ENCODE data around the gene GUSB. TPM values are rescaled to one million over a fixed set of nuclear protein-coding genes. Genes with fewer than 3 reads are reported as not detected.

GUSB gene
- total and polyA plus RNA-seq, 10 of the 15 experiments (the other 5 are each of a cell fraction or from before 2014, with no cell fraction given): 9.8 to 71.2 (median 45.4) TPM

Small RNA genes within 50 kb of the gene (small RNA-seq; reads per million reads assigned to genes)
- not detected for gene AC073261.1

Other genes starting within 250 kb of the GUSB start
- 8.6 and 9.1 TPM in 2 replicates for gene VKORC1L1, start 109.1 kb downstream of the GUSB start, total RNA-seq (2014; rRNA removed)
- gene VKORC1L1, start 109.1 kb downstream of the GUSB start, total RNA-seq (2014; rRNA removed; fragmentation: Illumina TruSeq; extraction: Trizol): 7.8 and 8.0 TPM in 2 replicates
- 15.0 and 16.1 TPM in 2 replicates for gene VKORC1L1, start 109.1 kb downstream of the GUSB start, total RNA-seq (2021)
- gene VKORC1L1, start 109.1 kb downstream of the GUSB start, polyA plus RNA-seq (2011; rRNA removed): 17.4 and 17.5 TPM in 2 replicates
- gene VKORC1L1, start 109.1 kb downstream of the GUSB start, polyA plus RNA-seq (2014; fragmentation: Illumina TruSeq; extraction: Trizol): 15.6 and 18.1 TPM in 2 replicates
- 1 to 10 TPM; 3.3 to 4.7 TPM for gene VKORC1L1, start 109.1 kb downstream of the GUSB start, polyA plus RNA-seq (2014; fragmentation: Nextera tagmentation; extraction: Ambion mirVana)
- gene VKORC1L1, start 109.1 kb downstream of the GUSB start, polyA plus RNA-seq (2014; rRNA removed): 10.9 and 15.2 TPM in 2 replicates
- gene VKORC1L1, start 109.1 kb downstream of the GUSB start, polyA plus RNA-seq (2016; fragmentation: Nextera tagmentation; extraction: Ambion mirVana): 10 to 100 TPM in 1 of 2 experiments, 1 to 10 TPM in 1; 9.8 to 18.8 TPM
- gene ASL, start 93.6 kb upstream of the GUSB start, total RNA-seq (2014; rRNA removed): 32.5 and 34.2 TPM in 2 replicates
- gene ASL, start 93.6 kb upstream of the GUSB start, total RNA-seq (2014; rRNA removed; fragmentation: Illumina TruSeq; extraction: Trizol): 15.5 and 16.0 TPM in 2 replicates
- gene ASL, start 93.6 kb upstream of the GUSB start, total RNA-seq (2021): 29.7 and 30.1 TPM in 2 replicates
- 14.8 and 36.7 TPM in 2 replicates for gene ASL, start 93.6 kb upstream of the GUSB start, polyA plus RNA-seq (2011; rRNA removed)
- 6.4 and 12.6 TPM in 2 replicates for gene ASL, start 93.6 kb upstream of the GUSB start, polyA plus RNA-seq (2014; fragmentation: Illumina TruSeq; extraction: Trizol)
- 1 to 10 TPM in 1 of 2 experiments, under 1 TPM in 1; 0.66 to 7.1 TPM for gene ASL, start 93.6 kb upstream of the GUSB start, polyA plus RNA-seq (2014; fragmentation: Nextera tagmentation; extraction: Ambion mirVana)
- 36.0 and 43.5 TPM in 2 replicates for gene ASL, start 93.6 kb upstream of the GUSB start, polyA plus RNA-seq (2014; rRNA removed)
- 10 to 100 TPM; 27.8 to 30.5 TPM for gene ASL, start 93.6 kb upstream of the GUSB start, polyA plus RNA-seq (2016; fragmentation: Nextera tagmentation; extraction: Ambion mirVana)
- gene CRCP, start 132.6 kb upstream of the GUSB start, total RNA-seq (2014; rRNA removed): 25.6 and 26.4 TPM in 2 replicates
- gene CRCP, start 132.6 kb upstream of the GUSB start, total RNA-seq (2014; rRNA removed; fragmentation: Illumina TruSeq; extraction: Trizol): 31.6 and 33.8 TPM in 2 replicates
- 23.6 and 25.0 TPM in 2 replicates for gene CRCP, start 132.6 kb upstream of the GUSB start, total RNA-seq (2021)
- 30.2 and 31.2 TPM in 2 replicates for gene CRCP, start 132.6 kb upstream of the GUSB start, polyA plus RNA-seq (2011; rRNA removed)
- 27.4 and 29.2 TPM in 2 replicates for gene CRCP, start 132.6 kb upstream of the GUSB start, polyA plus RNA-seq (2014; fragmentation: Illumina TruSeq; extraction: Trizol)
- 10 to 100 TPM; 12.4 to 20.1 TPM for gene CRCP, start 132.6 kb upstream of the GUSB start, polyA plus RNA-seq (2014; fragmentation: Nextera tagmentation; extraction: Ambion mirVana)
- 29.2 and 29.8 TPM in 2 replicates for gene CRCP, start 132.6 kb upstream of the GUSB start, polyA plus RNA-seq (2014; rRNA removed)
- gene CRCP, start 132.6 kb upstream of the GUSB start, polyA plus RNA-seq (2016; fragmentation: Nextera tagmentation; extraction: Ambion mirVana): 10 to 100 TPM; 29.0 to 29.6 TPM
- gene TPST1, start 223.1 kb upstream of the GUSB start, total RNA-seq (2014; rRNA removed): 7.8 and 8.9 TPM in 2 replicates
- 9.7 and 10.6 TPM in 2 replicates for gene TPST1, start 223.1 kb upstream of the GUSB start, total RNA-seq (2014; rRNA removed; fragmentation: Illumina TruSeq; extraction: Trizol)
- gene TPST1, start 223.1 kb upstream of the GUSB start, total RNA-seq (2021): 6.4 and 7.4 TPM in 2 replicates
- gene TPST1, start 223.1 kb upstream of the GUSB start, polyA plus RNA-seq (2011; rRNA removed): 7.7 and 10.4 TPM in 2 replicates
- gene TPST1, start 223.1 kb upstream of the GUSB start, polyA plus RNA-seq (2014; fragmentation: Illumina TruSeq; extraction: Trizol): 6.0 and 6.6 TPM in 2 replicates
- gene TPST1, start 223.1 kb upstream of the GUSB start, polyA plus RNA-seq (2014; fragmentation: Nextera tagmentation; extraction: Ambion mirVana): 1 to 10 TPM; 1.1 to 2.2 TPM
- gene TPST1, start 223.1 kb upstream of the GUSB start, polyA plus RNA-seq (2014; rRNA removed): 6.3 and 7.6 TPM in 2 replicates
- gene TPST1, start 223.1 kb upstream of the GUSB start, polyA plus RNA-seq (2016; fragmentation: Nextera tagmentation; extraction: Ambion mirVana): 1 to 10 TPM; 8.2 to 8.9 TPM

Data from GM12878 (cell line).